ENCODE measurements around the gene NTF4. TPM values are rescaled to one million over a fixed set of nuclear protein-coding genes. Genes with fewer than 3 reads are reported as not detected.
"Not testable (repeated sequence)": the region's sequence is repeated elsewhere in the genome, so short reads cannot be mapped to it uniquely, and the experiment has no call there.

NTF4 gene
- polyA plus RNA-seq, 1 experiment, result not detected

- Histone ChIP-seq H3K27me3 (ENCODE audit: control insufficient read depth, insufficient read depth, low read length) (no peaks in the 10 kb centered on the region), H3K4me3 (ENCODE audit: low read depth, low read length) (no peak overlapping the region), H3K36me3 (ENCODE audit: control insufficient read depth, insufficient read depth, low read length) (no peaks in the 10 kb centered on the region)
- ChIA-PET CTCF (interaction anchor here (0.6 to 1.4 kb wide), 2 partner anchors 23 to 144 kb away, joined by 3 read pairs; no protein-coding TSS in a partner anchor), POLR2A (no interaction called here)
- TF ChIP-seq CTCF (IDR thresholded peaks at IDR 0.05; ENCODE audit: insufficient read depth, low read depth, low read length), result no peak
- DNase-seq (ENCODE audit: low read depth), result no peak
These were observed 16.7 kb upstream of the NTF4 start for GRCh38 chr19:49081273-49081672.

- ChIA-PET CTCF (interaction anchor here (0.6 to 1.1 kb wide), 2 partner anchors 23 to 80 kb away, joined by 3 read pairs; no protein-coding TSS in a partner anchor), POLR2A (no interaction called here)
These were observed 15.8 kb upstream of the NTF4 start for GRCh38 chr19:49080392-49080791.

GRCh38 chr19:49074869-49075268 is 10.3 kb upstream of the NTF4 start:
- H3K36me3 ChIP-seq (ENCODE audit: control insufficient read depth, insufficient read depth, low read length); H3K4me3 ChIP-seq (ENCODE audit: low read depth, low read length); DNase-seq (ENCODE audit: low read depth); POLR2A ChIA-PET: not testable (repeated sequence)
- TF ChIP-seq CTCF (IDR thresholded peaks at IDR 0.05; ENCODE audit: insufficient read depth, low read depth, low read length), result peak; percentile 67
- H3K27me3 ChIP-seq (ENCODE audit: control insufficient read depth, insufficient read depth, low read length), result peaks cover 12% of the 10 kb centered on the region
- CTCF ChIA-PET, result interaction anchor here (0.6 to 2.5 kb wide), 10 partner anchors 9 to 226 kb away, joined by 3 to 13 read pairs (median 4); partner anchors contain the start of gene CGB7

More at GRCh38 chr19:49080392-49080791, 15.8 kb upstream of the NTF4 start:
- Histone ChIP-seq H3K27me3 (ENCODE audit: control insufficient read depth, insufficient read depth, low read length) (no peaks in the 10 kb centered on the region), H3K4me3 (ENCODE audit: low read depth, low read length) (no peak overlapping the region), H3K36me3 (ENCODE audit: control insufficient read depth, insufficient read depth, low read length) (no peaks in the 10 kb centered on the region)
- no peak for TF ChIP-seq CTCF (IDR thresholded peaks at IDR 0.05; ENCODE audit: insufficient read depth, low read depth, low read length)
- no peak for DNase-seq (ENCODE audit: low read depth)

- Histone ChIP-seq H3K4me3 (ENCODE audit: low read depth, low read length) (no peak overlapping the region), H3K36me3 (ENCODE audit: control insufficient read depth, insufficient read depth, low read length) (no peaks in the 10 kb centered on the region), H3K27me3 (ENCODE audit: control insufficient read depth, insufficient read depth, low read length) (peaks cover 12% of the 10 kb centered on the region)
- ChIA-PET POLR2A (no interaction called here), CTCF (interaction anchor here (0.6 to 2.5 kb wide), 9 partner anchors 9 to 227 kb away, joined by 3 to 13 read pairs (median 4); partner anchors contain the start of gene RUVBL2)
- no peak for DNase-seq (ENCODE audit: low read depth)
- peak; percentile 34 for TF ChIP-seq CTCF (IDR thresholded peaks at IDR 0.05; ENCODE audit: insufficient read depth, low read depth, low read length)
These were observed 9.1 kb upstream of the NTF4 start for GRCh38 chr19:49073514-49074378.

- ChIA-PET CTCF (interaction anchor here (1.8 kb wide), 1 partner anchor 127 kb away, joined by 4 read pairs; no protein-coding TSS in a partner anchor), POLR2A (no interaction called here)
- Histone ChIP-seq H3K36me3 (ENCODE audit: control insufficient read depth, insufficient read depth, low read length) (no peaks in the 10 kb centered on the region), H3K4me3 (ENCODE audit: low read depth, low read length) (no peak overlapping the region), H3K27me3 (ENCODE audit: control insufficient read depth, insufficient read depth, low read length) (peaks cover 12% of the 10 kb centered on the region)
- DNase-seq (ENCODE audit: low read depth), result no peak
- no peak for TF ChIP-seq CTCF (IDR thresholded peaks at IDR 0.05; ENCODE audit: insufficient read depth, low read depth, low read length)
These were observed 7.4 kb upstream of the NTF4 start for GRCh38 chr19:49071860-49072547.

Data from BJ (cell line).